WERI-Rb-1 (cell line): ENCODE data around the gene HMG20B.

Experiments used
- DNase-seq: peaks from one replicate; pipeline ENCODE4 v3.0.0-alpha.2; 2020
- H3K27ac ChIP-seq: fragments of 250-450 bp; sonication (Bioruptor Pico); 2 replicates; pipeline ENCODE4 v1.5.1; 2020; ENCODE audit warnings: mild to moderate bottlenecking, moderate library complexity
- H3K27me3 ChIP-seq: fragments of 250-450 bp; sonication (Bioruptor Pico); 2 replicates; pipeline ENCODE4 v1.5.1; 2021; ENCODE audit warnings: mild to moderate bottlenecking, low read depth, moderate library complexity; ENCODE audit not compliant: insufficient read depth, severe bottlenecking
- H3K36me3 ChIP-seq: fragments of 250-450 bp; sonication (Bioruptor Pico); 2 replicates; pipeline ENCODE4 v1.5.1; 2020; ENCODE audit warnings: mild to moderate bottlenecking, moderate library complexity
- H3K4me3 ChIP-seq: 2 replicates; pipeline ENCODE4 v1.5.1; 2011; ENCODE audit warnings: low read depth, mild to moderate bottlenecking, control low read depth, low read length
- H3K9me3 ChIP-seq: fragments of 250-450 bp; sonication (Bioruptor Pico); 2 replicates; pipeline ENCODE4 v1.5.1; 2021; ENCODE audit warnings: mild to moderate bottlenecking, moderate library complexity; ENCODE audit not compliant: severe bottlenecking
- CTCF ChIP-seq: IDR thresholded peaks from 2 replicates; pipeline ENCODE4 v1.5.1; 2011; ENCODE audit warnings: low read depth, mild to moderate bottlenecking, control low read depth, inconsistent platforms, low read length

The HMG20B gene

GRCh38 chr19:3538258-3538929 is 34.4 kb upstream of the HMG20B start:
- Histone ChIP-seq H3K9me3 (no peaks in the 10 kb centered on the region), H3K4me3 (no peak overlapping the region), H3K36me3 (peaks cover 49% of the 10 kb centered on the region), H3K27me3 (no peaks in the 10 kb centered on the region), H3K27ac (no peak overlapping the region)
- no peak for TF ChIP-seq CTCF
- no peak for DNase-seq

- no peak within 1 kb of the TSS for H3K4me3 ChIP-seq
- no peaks in the 10 kb centered on the region for H3K9me3 ChIP-seq
- no peak within 1 kb of the TSS for H3K27ac ChIP-seq
- DNase-seq: no peak
- TF ChIP-seq CTCF: no peak
- peaks cover 44% of the 10 kb centered on the region for H3K36me3 ChIP-seq
- H3K27me3 ChIP-seq: no peaks in the 10 kb centered on the region
These were observed 33.6 kb upstream of the HMG20B start, which contains the start of gene TEKTIP1 for GRCh38 chr19:3538965-3539755. TEKTIP1 (plus strand) TSS chr19:3539174; CDS start chr19:3539178, 4 bp downstream.

GRCh38 chr19:3539756-3540118 is 33.0 kb upstream of the HMG20B start:
- Histone ChIP-seq H3K27ac (no peak overlapping the region), H3K9me3 (no peaks in the 10 kb centered on the region), H3K36me3 (peaks cover 43% of the 10 kb centered on the region), H3K27me3 (no peaks in the 10 kb centered on the region), H3K4me3 (no peak overlapping the region)
- TF ChIP-seq CTCF: no peak
- no peak for DNase-seq

GRCh38 chr19:3543150-3544057 is 29.3 kb upstream of the HMG20B start:
- Histone ChIP-seq H3K27ac (no peak overlapping the region), H3K36me3 (peaks cover 41% of the 10 kb centered on the region), H3K9me3 (no peaks in the 10 kb centered on the region), H3K4me3 (no peak overlapping the region), H3K27me3 (no peaks in the 10 kb centered on the region)
- DNase-seq: no peak
- TF ChIP-seq CTCF: no peak

GRCh38 chr19:3544058-3544376 is 28.7 kb upstream of the HMG20B start:
- H3K27me3 ChIP-seq: no peaks in the 10 kb centered on the region
- peaks cover 41% of the 10 kb centered on the region for H3K36me3 ChIP-seq
- H3K4me3 ChIP-seq: no peak overlapping the region
- H3K27ac ChIP-seq: no peak overlapping the region
- no peak for DNase-seq
- H3K9me3 ChIP-seq: no peaks in the 10 kb centered on the region
- TF ChIP-seq CTCF: no peak
